Motor neuron (in vitro differentiated cells): ENCODE measurements around the gene MORN4. TPM values are rescaled to one million over a fixed set of nuclear protein-coding genes. Genes with fewer than 3 reads are reported as not detected.

ENCODE experiments used
- ATAC-seq, 8 experiments: fragments of 200-7000 bp; cut with Tn5 transposase; replicated peaks in 6 of 8; 2 replicates each; pipeline ENCODE4 v1.8.0; 2021; ENCODE audit warnings: mild to moderate bottlenecking in 8 of 8, moderate library complexity in 8 of 8
- H3K27ac ChIP-seq, 2 donors: fragments of 250-450 bp; sonication (Bioruptor Pico); 2 replicates each; pipeline ENCODE4 v1.9.0; 2021; ENCODE audit warnings: antibody characterized with exemption in 2 of 2, mild to moderate bottlenecking in 2 of 2, moderate library complexity in 1 of 2
- H3K4me1 ChIP-seq, 2 donors: fragments of 250-450 bp; sonication (Bioruptor Pico); replicated peaks in 1 of 2; 2 replicates each; pipeline ENCODE4 v1.6.1; 2021; ENCODE audit warnings: antibody characterized with exemption in 2 of 2, mild to moderate bottlenecking in 2 of 2, moderate library complexity in 1 of 2
- H3K4me3 ChIP-seq, 5 donors: fragments of 250-450 bp; sonication (Bioruptor Pico); 2 replicates each; pipeline ENCODE4 v1.9.0; 2021; ENCODE audit warnings: antibody characterized with exemption in 5 of 5, mild to moderate bottlenecking in 5 of 5, moderate library complexity in 4 of 5
- WGBS, 10 experiments: fragments of 450-650 bp; shearing (Covaris generic); methylation state at CpG; one replicate each; pipeline ENCODE4 v1.0.0; 2022; 5-methylcytosine and 5-hydroxymethylcytosine counted together
- in situ Hi-C, 9 experiments: fragments of 400-800 bp; cut with MboI; loops; one replicate each; pipeline ENCODE4 v1.15.0; 2021; ENCODE audit warnings: low sequenced_read_pairs in 9 of 9, low pct_unique_long_range_greater_than_20kb in 2 of 9; ENCODE audit not compliant: unreplicated experiment in 9 of 9
- total RNA-seq, 8 experiments: library from RNA; unstranded; fragments of 300-600 nt; gene quantifications; 2 replicates each; pipeline versions ENCODE4 v1.2.3 to v1.2.4, GENCODE V29; 2022

Gene MORN4
- total RNA-seq, 8 experiments from 2014 or later, result 5.1 to 54.0 (median 27.5) TPM

DNA sequence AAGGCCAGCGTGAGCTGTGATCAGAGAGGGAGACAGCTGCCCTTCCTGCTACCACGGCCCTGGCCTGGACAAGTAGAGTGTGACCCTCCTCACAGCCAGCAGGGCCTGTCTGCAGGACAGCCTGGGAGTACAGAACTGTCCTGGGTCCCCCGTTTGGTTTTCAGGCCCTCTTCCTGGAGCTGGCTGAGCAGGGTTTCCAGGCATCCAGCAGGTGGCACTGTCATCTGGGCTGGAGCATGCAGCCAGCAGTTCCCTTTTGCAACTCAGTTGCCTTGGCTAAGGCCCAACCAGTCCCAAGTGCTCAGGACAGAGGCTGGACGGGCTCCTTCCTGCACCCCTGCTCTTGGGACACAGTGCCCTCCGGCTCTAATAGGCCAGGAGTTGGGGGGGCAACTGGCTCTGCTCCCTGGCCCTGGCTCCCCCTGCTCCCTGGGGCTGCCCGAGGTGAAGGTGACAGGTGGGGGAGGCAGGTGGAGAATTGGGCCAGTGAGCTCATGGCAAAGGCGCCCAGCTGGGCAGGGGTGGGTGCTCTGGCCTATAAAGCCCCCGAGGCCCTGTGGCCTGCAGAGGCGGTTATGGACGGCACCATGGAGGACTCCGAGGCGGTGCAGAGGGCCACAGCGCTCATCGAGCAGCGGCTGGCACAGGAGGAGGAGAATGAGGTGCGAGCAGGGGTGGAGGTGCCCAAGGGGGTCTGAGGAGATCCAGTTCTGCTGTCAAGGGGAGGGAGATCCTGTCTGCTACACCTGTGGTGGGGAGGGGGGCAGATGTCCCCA is 60.9 kb downstream of the MORN4 start, which contains the start of gene ANKRD2:
TSS of gene ANKRD2 (plus strand) at position 566 of the 776 bp plus-strand sequence. CDS start at position 576, 10 bp downstream.
- Histone ChIP-seq H3K27ac (no peak within 1 kb of the TSS), H3K4me1 (no peaks in the 10 kb centered on the region), H3K4me3 (no peak within 1 kb of the TSS)
- 47 to 100% (median 80%) methylated on average over 1 to 6 of the region's 16 CpGs; no CpG with 5 or more reads in 5 of the 10 experiments for WGBS, 10 experiments
- ATAC-seq, result peak; percentile 62 to 94 (median 81)
- in situ Hi-C loops, result loop anchor here in 1 of 9 experiments (25.0 kb wide), 1 partner anchor 110 kb away; no protein-coding TSS in a partner anchor

DNA sequence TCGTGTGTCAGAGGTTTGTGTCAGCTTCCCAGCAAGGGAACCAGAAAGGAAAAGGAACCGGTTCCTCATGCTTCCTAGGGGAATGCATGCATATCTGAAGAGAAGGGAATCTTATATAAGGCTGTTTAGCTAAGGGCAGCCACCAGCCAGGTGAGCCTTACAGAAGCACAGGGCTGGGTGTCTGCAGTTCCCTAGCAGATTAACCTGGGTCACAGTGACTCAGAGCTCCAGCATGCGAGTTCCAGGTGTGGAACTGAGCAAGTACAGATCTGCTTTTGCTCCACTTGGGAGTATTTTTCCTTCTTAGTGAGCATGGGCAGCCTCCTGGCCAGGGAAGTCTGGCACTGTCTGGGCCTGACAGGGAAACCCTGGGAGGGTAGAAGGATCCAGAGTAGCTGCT is 61.7 kb downstream of the MORN4 start:
- Histone ChIP-seq H3K27ac (no peak overlapping the region), H3K4me1 (no peaks in the 10 kb centered on the region), H3K4me3 (no peak overlapping the region)
- in situ Hi-C loops, result loop anchor here in 1 of 9 experiments (25.0 kb wide), 1 partner anchor 109 kb away; no protein-coding TSS in a partner anchor
- ATAC-seq, result no peak
- WGBS, 10 experiments, result 63 to 100% (median 90%) methylated on average over 1 to 3 of the region's 3 CpGs; no CpG with 5 or more reads in 3 of the 10 experiments

- no CpG with 5 or more reads among the region's 5 CpGs for WGBS, 10 experiments
- no peak overlapping the region for H3K4me3 ChIP-seq
- H3K4me1 ChIP-seq, result no peaks in the 10 kb centered on the region
- H3K27ac ChIP-seq, result no peak overlapping the region
- in situ Hi-C loops, result loop anchor here in 1 of 9 experiments (25.0 kb wide), 1 partner anchor 109 kb away; no protein-coding TSS in a partner anchor
- peak in 2 of 8 experiments; percentile 13 to 34 for ATAC-seq
These were observed 62.4 kb downstream of the MORN4 start for GRCh38 chr10:97570789-97571471.

- no peak overlapping the region for H3K27ac ChIP-seq
- in situ Hi-C loops, result loop anchor here in 1 of 9 experiments (25.0 kb wide), 1 partner anchor 108 kb away; no protein-coding TSS in a partner anchor
- no peaks in the 10 kb centered on the region for H3K4me1 ChIP-seq
- no peak overlapping the region for H3K4me3 ChIP-seq
- 93 to 100% (median 96%) methylated on average over 2 to 6 of the region's 33 CpGs; no CpG with 5 or more reads in 7 of the 10 experiments for WGBS, 10 experiments
- ATAC-seq, result no peak
These were observed 63.0 kb downstream of the MORN4 start for GRCh38 chr10:97570146-97570788.

GRCh38 chr10:97567891-97568290 is 65.4 kb downstream of the MORN4 start:
- in situ Hi-C loops, result loop anchor here in 1 of 9 experiments (25.0 kb wide), 1 partner anchor 106 kb away; no protein-coding TSS in a partner anchor
- ATAC-seq, result no peak
- H3K4me1 ChIP-seq, result no peaks in the 10 kb centered on the region
- 40 to 100% (median 95%) methylated on average over 1 to 10 of the region's 15 CpGs; no CpG with 5 or more reads in 4 of the 10 experiments for WGBS, 10 experiments
- H3K4me3 ChIP-seq, result no peak overlapping the region
- no peak overlapping the region for H3K27ac ChIP-seq

- in situ Hi-C loops, result loop anchor here in 1 of 9 experiments (25.0 kb wide), 1 partner anchor 104 kb away; no protein-coding TSS in a partner anchor
- Histone ChIP-seq H3K27ac (no peak overlapping the region), H3K4me3 (no peak overlapping the region), H3K4me1 (no peaks in the 10 kb centered on the region)
- ATAC-seq, result no peak
- WGBS, 10 experiments, result 90 to 100% (median 100%) methylated on average over 2 of the region's 2 CpGs; no CpG with 5 or more reads in 4 of the 10 experiments
These were observed 66.8 kb downstream of the MORN4 start for GRCh38 chr10:97566336-97566996.

GRCh38 chr10:97564776-97565175 is 68.5 kb downstream of the MORN4 start:
- no peak overlapping the region for H3K4me3 ChIP-seq
- ATAC-seq, result no peak
- 57 to 100% (median 93%) methylated on average over 1 to 4 of the region's 4 CpGs; no CpG with 5 or more reads in 3 of the 10 experiments for WGBS, 10 experiments
- in situ Hi-C loops, result loop anchor here in 1 of 9 experiments (25.0 kb wide), 1 partner anchor 102 kb away; no protein-coding TSS in a partner anchor
- no peak overlapping the region for H3K27ac ChIP-seq
- H3K4me1 ChIP-seq, result no peaks in the 10 kb centered on the region

Other genes starting within 250 kb of the MORN4 start
- gene RRP12, start 232.2 kb downstream of the MORN4 start, total RNA-seq, result 10 to 100 TPM; 20.8 to 65.6 (median 40.2) TPM
- gene PGAM1, start 207.3 kb downstream of the MORN4 start, total RNA-seq, result 100 to 1,000 TPM; 242 to 525 (median 430) TPM
- 10 to 100 TPM; 42.1 to 76.2 (median 56.9) TPM for gene EXOSC1, start 187.5 kb downstream of the MORN4 start, total RNA-seq
- gene ZDHHC16, start 187.3 kb downstream of the MORN4 start, total RNA-seq, result 10 to 100 TPM; 11.8 to 48.3 (median 25.7) TPM
- 10 to 100 TPM; 42.8 to 77.5 (median 56.4) TPM for gene MMS19, start 135.1 kb downstream of the MORN4 start, total RNA-seq
- 10 to 100 TPM in 3 of 8 experiments, 1 to 10 TPM in 5; 2.9 to 16.7 (median 6.9) TPM for gene UBTD1, start 134.6 kb downstream of the MORN4 start, total RNA-seq
- under 1 TPM in 1 of 8 experiments, not detected in 7; 0.21 TPM for gene ANKRD2, start 60.7 kb downstream of the MORN4 start, total RNA-seq
- 10 to 100 TPM in 1 of 8 experiments, 1 to 10 TPM in 4, under 1 TPM in 3; 0.27 to 11.5 (median 1.7) TPM for gene HOGA1, start 49.1 kb downstream of the MORN4 start, total RNA-seq
- 1 to 10 TPM in 1 of 8 experiments, under 1 TPM in 4, not detected in 3; 0.17 to 2.6 (median 0.31) TPM for gene C10orf62, start 43.8 kb downstream of the MORN4 start, total RNA-seq
- 10 to 100 TPM; 10.1 to 46.8 (median 18.4) TPM for gene PI4K2A, start 7.2 kb upstream of the MORN4 start, total RNA-seq
- 10 to 100 TPM in 3 of 8 experiments, 1 to 10 TPM in 5; 2.1 to 23.9 (median 7.1) TPM for gene AVPI1, start 53.7 kb upstream of the MORN4 start, total RNA-seq
- gene MARVELD1, start 80.2 kb upstream of the MORN4 start, total RNA-seq, result 10 to 100 TPM in 4 of 8 experiments, 1 to 10 TPM in 4; 2.0 to 37.7 (median 8.2) TPM
- 10 to 100 TPM; 21.7 to 45.9 (median 31.1) TPM for gene ZFYVE27, start 103.6 kb upstream of the MORN4 start, total RNA-seq
- under 1 TPM in 7 of 8 experiments, not detected in 1; 0.17 to 0.98 (median 0.60) TPM for gene SFRP5, start 138.5 kb upstream of the MORN4 start, total RNA-seq
- gene GOLGA7B, start 216.3 kb upstream of the MORN4 start, total RNA-seq, result 1 to 10 TPM in 5 of 8 experiments, under 1 TPM in 3; 0.09 to 6.0 (median 1.3) TPM